Loucy (cell line): ENCODE measurements around the gene UNC5B.
A peak's percentile ranks its signal among the peaks of the same experiment; 100 is the strongest.
"Not testable (repeated sequence)": the region's sequence is repeated elsewhere in the genome, so short reads cannot be mapped to it uniquely, and the experiment has no call there.

Experiments used
- H2AFZ ChIP-seq: fragments of 200-600 bp; sonication (generic); 2 replicates; pipeline ENCODE4 v1.6.0; 2016; ENCODE audit warnings: antibody characterized with exemption, mild to moderate bottlenecking, low read length, moderate library complexity
- H3F3A ChIP-seq: fragments of 200-600 bp; 2 replicates; pipeline ENCODE4 v1.6.0; 2016; ENCODE audit warnings: antibody characterized with exemption, low read depth, mild to moderate bottlenecking
- H3K27me3 ChIP-seq: fragments of 200-600 bp; sonication (generic); 2 replicates; pipeline ENCODE4 v1.6.1; 2014; ENCODE audit warnings: low read length, mild to moderate bottlenecking; ENCODE audit not compliant: insufficient read depth, poor library complexity, severe bottlenecking
- H3K36me3 ChIP-seq: fragments of 200-600 bp; sonication (generic); 2 replicates; pipeline ENCODE4 v1.6.1; 2016; ENCODE audit warnings: low read length; ENCODE audit not compliant: insufficient read depth
- H3K4me1 ChIP-seq: fragments of 200-600 bp; sonication (generic); 2 replicates; pipeline ENCODE4 v1.5.1; 2014; ENCODE audit warnings: low read length, mild to moderate bottlenecking; ENCODE audit not compliant: insufficient read depth, poor library complexity, severe bottlenecking
- H3K4me2 ChIP-seq: fragments of 200-600 bp; sonication (generic); 2 replicates; pipeline ENCODE4 v1.6.0; 2014; ENCODE audit warnings: antibody characterized with exemption, low read length, low read depth, mild to moderate bottlenecking; ENCODE audit not compliant: poor library complexity, severe bottlenecking
- H3K4me3 ChIP-seq: fragments of 200-600 bp; sonication (generic); 2 replicates; pipeline ENCODE4 v1.5.1; 2014; ENCODE audit warnings: low read length, mild to moderate bottlenecking, mixed read lengths; ENCODE audit not compliant: poor library complexity, severe bottlenecking
- H3K79me2 ChIP-seq: fragments of 200-600 bp; sonication (generic); 2 replicates; pipeline ENCODE4 v1.6.1; 2014; ENCODE audit warnings: low read length; ENCODE audit not compliant: insufficient read depth
- H3K9ac ChIP-seq: fragments of 200-600 bp; sonication (generic); 2 replicates; pipeline ENCODE4 v1.6.0; 2014; ENCODE audit warnings: mild to moderate bottlenecking, low read depth, low read length, moderate library complexity; ENCODE audit not compliant: poor library complexity, severe bottlenecking
- H3K9me2 ChIP-seq: fragments of 200-600 bp; sonication (generic); replicated peaks from 2 replicates; pipeline ENCODE4 v1.6.1; 2016; ENCODE audit warnings: low read depth, low read length, mixed read lengths
- H3K9me3 ChIP-seq: fragments of 200-600 bp; sonication (generic); 2 replicates; pipeline ENCODE4 v1.6.1; 2014; ENCODE audit warnings: mild to moderate bottlenecking, antibody characterized with exemption, low read length, low read depth; ENCODE audit not compliant: insufficient read depth
- H4K20me1 ChIP-seq: fragments of 200-600 bp; sonication (generic); 2 replicates; pipeline ENCODE4 v1.6.0; 2014; ENCODE audit warnings: antibody characterized with exemption, low read length, mild to moderate bottlenecking; ENCODE audit not compliant: insufficient read depth, poor library complexity, severe bottlenecking
- EZH2phosphoT487 ChIP-seq: fragments of 200-600 bp; IDR thresholded peaks from 2 replicates; pipeline ENCODE4 v1.6.1; 2018; ENCODE audit warnings: antibody characterized with exemption, mild to moderate bottlenecking, moderate library complexity, borderline replicate concordance
- TF ChIP-seq, protein P1 (sequence below): fragments of 200-600 bp; sonication (generic); conservative IDR thresholded peaks from 2 replicates; pipeline ENCODE4 v1.5.1; 2014; ENCODE audit warnings: mild to moderate bottlenecking, antibody characterized with exemption, low read length

Gene UNC5B

DNA sequence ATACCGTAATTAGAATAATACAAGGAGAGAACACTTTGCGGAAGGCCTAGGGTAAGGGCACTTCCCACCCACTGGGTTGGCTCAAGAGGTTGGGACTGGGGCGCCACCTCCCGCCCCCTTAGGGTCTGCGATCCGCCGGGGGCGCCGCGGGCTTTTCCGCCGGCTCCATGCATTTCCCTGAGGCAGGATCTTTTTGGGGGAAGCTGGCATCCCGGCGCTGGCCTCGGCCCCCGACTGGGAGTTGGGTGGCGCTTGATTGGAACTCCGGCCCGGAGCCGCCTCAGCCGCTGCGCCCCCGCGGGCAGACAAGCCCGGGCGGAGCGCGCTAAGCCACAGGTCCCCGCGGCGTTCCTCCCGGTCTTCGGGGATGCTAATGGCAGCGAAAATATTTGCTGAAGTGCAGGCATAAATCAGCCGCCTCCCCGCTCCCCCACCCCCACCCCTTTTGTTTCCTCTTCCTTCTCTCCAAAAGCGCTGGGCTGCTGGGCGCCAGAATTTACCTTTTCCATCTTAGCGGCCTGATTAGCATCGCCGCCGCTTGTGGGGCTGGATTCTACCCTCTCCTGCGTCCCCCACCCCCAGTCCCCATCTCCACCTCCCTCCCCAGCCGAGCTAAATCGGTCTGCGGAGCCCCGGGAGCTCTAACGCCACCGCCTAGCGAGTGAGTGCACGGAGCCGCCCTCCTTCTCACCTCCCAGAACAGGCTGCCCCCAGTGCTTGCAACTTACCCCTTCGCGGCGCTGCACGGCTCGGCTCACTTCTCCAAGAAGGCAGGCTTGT is 5.1 kb downstream of the UNC5B start:
- H2AFZ ChIP-seq, result peak overlapping the region; percentile 76
- H3K27me3 ChIP-seq, result peaks cover 8% of the 10 kb centered on the region
- no peaks in the 10 kb centered on the region for H3K79me2 ChIP-seq
- no peak for TF ChIP-seq EZH2phosphoT487
- TF ChIP-seq, protein P1, sequence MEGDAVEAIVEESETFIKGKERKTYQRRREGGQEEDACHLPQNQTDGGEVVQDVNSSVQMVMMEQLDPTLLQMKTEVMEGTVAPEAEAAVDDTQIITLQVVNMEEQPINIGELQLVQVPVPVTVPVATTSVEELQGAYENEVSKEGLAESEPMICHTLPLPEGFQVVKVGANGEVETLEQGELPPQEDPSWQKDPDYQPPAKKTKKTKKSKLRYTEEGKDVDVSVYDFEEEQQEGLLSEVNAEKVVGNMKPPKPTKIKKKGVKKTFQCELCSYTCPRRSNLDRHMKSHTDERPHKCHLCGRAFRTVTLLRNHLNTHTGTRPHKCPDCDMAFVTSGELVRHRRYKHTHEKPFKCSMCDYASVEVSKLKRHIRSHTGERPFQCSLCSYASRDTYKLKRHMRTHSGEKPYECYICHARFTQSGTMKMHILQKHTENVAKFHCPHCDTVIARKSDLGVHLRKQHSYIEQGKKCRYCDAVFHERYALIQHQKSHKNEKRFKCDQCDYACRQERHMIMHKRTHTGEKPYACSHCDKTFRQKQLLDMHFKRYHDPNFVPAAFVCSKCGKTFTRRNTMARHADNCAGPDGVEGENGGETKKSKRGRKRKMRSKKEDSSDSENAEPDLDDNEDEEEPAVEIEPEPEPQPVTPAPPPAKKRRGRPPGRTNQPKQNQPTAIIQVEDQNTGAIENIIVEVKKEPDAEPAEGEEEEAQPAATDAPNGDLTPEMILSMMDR, result no peak
- H3K4me3 ChIP-seq, result peak overlapping the region; percentile 73
- peak overlapping the region; percentile 85 for H3K4me2 ChIP-seq
- no peaks in the 10 kb centered on the region for H3K9me2 ChIP-seq
- peaks cover 10% of the 10 kb centered on the region for H3K4me1 ChIP-seq
- H3F3A ChIP-seq, result no peaks in the 10 kb centered on the region
- H4K20me1 ChIP-seq, result no peaks in the 10 kb centered on the region
- peak overlapping the region; percentile 68 for H3K9ac ChIP-seq
- H3K9me3 ChIP-seq, result no peaks in the 10 kb centered on the region
- H3K36me3 ChIP-seq, result no peaks in the 10 kb centered on the region

DNA sequence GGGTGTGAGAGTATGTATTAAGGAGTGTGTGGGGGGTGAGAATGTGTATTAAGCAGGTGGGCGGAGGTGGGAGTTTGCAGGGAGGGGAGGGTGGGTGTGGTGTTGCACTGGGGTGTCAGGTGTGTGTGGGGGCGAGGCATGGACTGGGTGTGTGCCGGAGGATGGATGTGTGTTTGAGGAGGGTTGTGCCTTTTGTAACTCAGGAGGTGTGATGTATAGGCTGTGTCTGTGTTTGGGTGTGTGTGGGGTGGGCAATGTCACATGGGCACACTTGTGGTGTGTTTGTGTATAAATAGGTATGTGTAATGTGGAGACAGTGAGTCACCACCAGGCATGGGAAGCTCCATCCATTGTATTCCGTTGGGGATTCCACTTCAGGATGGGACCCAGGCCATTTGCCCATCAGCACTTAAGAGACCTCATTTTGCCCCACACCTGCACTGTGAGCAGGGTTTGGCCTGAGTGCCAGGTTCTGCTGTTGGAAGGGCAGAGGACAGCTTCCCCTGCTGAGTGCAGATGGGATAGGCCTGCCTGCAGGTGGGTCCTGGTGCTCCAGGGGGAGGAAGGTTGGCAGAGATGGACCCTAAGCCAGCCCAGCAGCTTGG is 5.8 kb downstream of the UNC5B start:
- Histone ChIP-seq H3K27me3 (peaks cover 3% of the 10 kb centered on the region), H3K36me3 (no peaks in the 10 kb centered on the region), H3K9me2 (no peaks in the 10 kb centered on the region), H3K9me3 (no peaks in the 10 kb centered on the region), H3K79me2 (no peaks in the 10 kb centered on the region), H3K9ac (peak overlapping the region; percentile 68), H3K4me1 (peaks cover 10% of the 10 kb centered on the region), H2AFZ (peak overlapping the region; percentile 76; the same call in 1 of the 2 replicates), H3K4me2 (peak overlapping the region; percentile 85), H4K20me1 (no peaks in the 10 kb centered on the region), H3F3A (no peaks in the 10 kb centered on the region), H3K4me3 (peak overlapping the region; percentile 73)
- TF ChIP-seq EZH2phosphoT487, result no peak
- TF ChIP-seq, protein P1, result no peak

DNA sequence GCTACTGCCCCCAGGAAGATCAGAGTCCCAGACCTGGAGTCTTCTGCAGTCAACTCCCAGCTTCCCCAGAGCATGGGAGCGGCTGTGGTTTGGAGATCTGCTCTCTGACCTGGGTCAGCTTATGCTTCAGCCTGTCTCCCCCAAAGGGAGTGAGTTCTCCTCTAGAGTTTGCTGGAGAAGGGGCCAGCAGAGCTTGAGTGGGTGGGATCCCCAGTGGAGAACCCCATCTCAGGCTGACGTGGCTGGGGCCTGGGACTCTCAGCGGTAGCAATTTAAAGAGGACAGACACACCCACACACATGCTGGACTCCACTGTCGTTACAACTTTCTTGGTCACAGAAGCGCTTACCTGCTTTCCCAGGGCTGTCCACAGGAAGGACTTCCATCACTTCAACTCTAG is 6.3 kb downstream of the UNC5B start:
- H3K9me2 ChIP-seq, result no peaks in the 10 kb centered on the region
- no peaks in the 10 kb centered on the region for H3K27me3 ChIP-seq
- H3K9me3 ChIP-seq, result no peaks in the 10 kb centered on the region
- H2AFZ ChIP-seq, result no peak overlapping the region
- H3K36me3 ChIP-seq, result no peaks in the 10 kb centered on the region
- no peak overlapping the region for H3K4me3 ChIP-seq
- TF ChIP-seq, protein P1, result no peak
- no peak for TF ChIP-seq EZH2phosphoT487
- no peaks in the 10 kb centered on the region for H4K20me1 ChIP-seq
- peaks cover 10% of the 10 kb centered on the region for H3K4me1 ChIP-seq
- H3F3A ChIP-seq, result no peaks in the 10 kb centered on the region
- H3K9ac ChIP-seq, result no peak overlapping the region
- no peaks in the 10 kb centered on the region for H3K79me2 ChIP-seq
- no peak overlapping the region for H3K4me2 ChIP-seq

DNA sequence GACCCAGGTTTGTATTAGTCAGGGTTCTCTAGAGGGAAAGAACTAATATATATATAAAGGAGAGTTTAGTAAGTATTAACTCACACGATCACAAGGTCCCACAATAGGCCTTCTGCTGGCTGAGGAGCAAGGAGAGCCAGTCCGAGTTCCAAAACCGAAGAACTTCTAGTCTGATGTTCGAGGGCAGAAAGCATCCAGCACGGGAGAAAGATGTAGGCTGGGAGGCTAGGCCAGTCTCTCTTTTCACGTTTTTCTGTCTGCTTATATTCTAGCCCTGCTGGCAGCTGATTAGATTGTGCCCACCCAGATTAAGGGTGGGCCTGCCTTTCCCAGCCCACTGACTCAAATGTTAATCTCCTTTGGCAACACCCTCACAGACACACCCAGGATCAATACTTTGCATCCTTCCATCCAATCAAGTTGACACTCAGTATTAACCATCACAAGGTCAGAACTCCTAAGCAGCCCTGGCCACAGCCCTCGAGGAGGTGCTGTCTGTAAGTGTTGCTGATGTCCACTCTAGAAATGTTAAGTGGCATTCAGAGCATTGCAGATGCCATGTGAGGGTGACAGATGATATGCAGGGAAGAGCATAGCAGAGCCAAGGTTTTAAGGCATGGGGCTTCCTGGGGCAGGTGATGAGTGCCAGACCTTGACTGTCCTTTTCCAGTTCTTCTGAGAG is 7.0 kb downstream of the UNC5B start:
- not testable (repeated sequence) for H2AFZ ChIP-seq, H3F3A ChIP-seq, H3K9me3 ChIP-seq, H3K4me2 ChIP-seq, H3K9ac ChIP-seq, H3K9me2 ChIP-seq, H3K79me2 ChIP-seq, H3K36me3 ChIP-seq, H4K20me1 ChIP-seq, H3K4me3 ChIP-seq, H3K27me3 ChIP-seq
- H3K4me1 ChIP-seq, result peaks cover 10% of the 10 kb centered on the region
